AG20443 (cell line): ENCODE results near the gene CAV1.
"Not testable (repeated sequence)": the region's sequence is repeated elsewhere in the genome, so short reads cannot be mapped to it uniquely, and the experiment has no call there.

Source experiments
- DNase-seq: peaks from one replicate; pipeline ENCODE4 v3.0.0; 2012; ENCODE audit warnings: low spot score, mixed read lengths

CAV1 gene

GRCh38 chr7:116524609-116525297 is at the start of gene CAV1:
Gene CAV1, plus strand, starts transcription at chr7:116525036. Its CDS starts 27 bp downstream, at chr7:116525063.
- DNase-seq, result peak; percentile 89

GRCh38 chr7:116477625-116478024 is 47.2 kb upstream of the CAV1 start:
- no peak for DNase-seq

GRCh38 chr7:116478834-116479233 is 46.0 kb upstream of the CAV1 start:
- no peak for DNase-seq

GRCh38 chr7:116483271-116483942 is 41.4 kb upstream of the CAV1 start:
- DNase-seq, result no peak

GRCh38 chr7:116484389-116484788 is 40.4 kb upstream of the CAV1 start:
- not testable (repeated sequence) for DNase-seq

- no peak for DNase-seq
Observed at GRCh38 chr7:116487907-116488521, 36.8 kb upstream of the CAV1 start.

GRCh38 chr7:116490351-116490750 is 34.5 kb upstream of the CAV1 start:
- no peak for DNase-seq

GRCh38 chr7:116491887-116492653 is 32.8 kb upstream of the CAV1 start:
- no peak for DNase-seq

GRCh38 chr7:116492654-116493109 is 32.2 kb upstream of the CAV1 start:
- no peak for DNase-seq

GRCh38 chr7:116493449-116493848 is 31.4 kb upstream of the CAV1 start:
- DNase-seq, result no peak

GRCh38 chr7:116494472-116494871 is 30.4 kb upstream of the CAV1 start:
- no peak for DNase-seq

GRCh38 chr7:116495736-116496135 is 29.1 kb upstream of the CAV1 start:
- DNase-seq, result no peak

- DNase-seq, result no peak
Observed at GRCh38 chr7:116496653-116497052, 28.2 kb upstream of the CAV1 start.

GRCh38 chr7:116497708-116498107 is 27.1 kb upstream of the CAV1 start:
- no peak for DNase-seq

GRCh38 chr7:116499168-116500077 is 25.4 kb upstream of the CAV1 start, which contains the start of gene CAV2:
Gene CAV2, plus strand, starts transcription at chr7:116499738. Its CDS starts 44 bp downstream, at chr7:116499782.
- DNase-seq, result peak; percentile 92

- peak; percentile 34 for DNase-seq
Observed at GRCh38 chr7:116500078-116500853, 24.6 kb upstream of the CAV1 start.

- no peak for DNase-seq
Observed at GRCh38 chr7:116501425-116502167, 23.2 kb upstream of the CAV1 start.

- DNase-seq, result no peak
Observed at GRCh38 chr7:116502201-116503096, 22.4 kb upstream of the CAV1 start.

GRCh38 chr7:116503835-116504234 is 21.0 kb upstream of the CAV1 start:
- DNase-seq, result no peak
